Esophagus muscularis mucosa (tissue), 4 donors: ENCODE measurements around the gene C16orf46. TPM values are rescaled to one million over a fixed set of nuclear protein-coding genes. Genes with fewer than 3 reads are reported as not detected.

Experiments
- DNase-seq: peaks from one replicate; pipeline ENCODE4 v3.0.0-alpha.2; 2017; ENCODE audit errors: extremely low spot score
- H3K27ac ChIP-seq, 4 donors: fragments of 200-600 bp; sonication (generic); replicated peaks in 1 of 4; 1 replicate in 3 of 4; 2 replicates in 1 of 4; pipeline ENCODE4 v1.5.1; 2016 to 2019; ENCODE audit warnings: mild to moderate bottlenecking in 1 of 4
- H3K27me3 ChIP-seq, 4 donors: fragments of 200-600 bp; sonication (generic); one replicate each; pipeline versions ENCODE4 v1.5.1 to v1.6.0; 2016 to 2019
- H3K36me3 ChIP-seq, 4 donors: fragments of 200-600 bp; sonication (generic); one replicate each; pipeline ENCODE4 v1.5.1; 2016 to 2019
- H3K4me1 ChIP-seq, 4 donors: fragments of 200-600 bp; sonication (generic); one replicate each; pipeline ENCODE4 v1.5.1; 2016 to 2019
- H3K4me3 ChIP-seq, 4 donors: fragments of 200-600 bp; sonication (generic); 1 replicate in 2 of 4; 2 replicates in 2 of 4; pipeline ENCODE4 v1.5.1; 2016 to 2019; ENCODE audit warnings: mild to moderate bottlenecking in 4 of 4, moderate library complexity in 1 of 4
- H3K9me3 ChIP-seq, 4 donors: fragments of 200-600 bp; sonication (generic); 1 replicate in 3 of 4; 2 replicates in 1 of 4; pipeline ENCODE4 v1.5.1; 2016 to 2019
- CTCF ChIP-seq, 3 experiments: fragments of 200-600 bp in 2 of 3; fragments of 450-650 bp in 1 of 3; sonication (generic) in 2 of 3; IDR thresholded peaks; one replicate each; pipeline ENCODE4 v1.5.1; 2017 to 2019; ENCODE audit warnings: antibody characterized with exemption in 3 of 3, mild to moderate bottlenecking in 2 of 3, moderate library complexity in 1 of 3
- EP300 ChIP-seq: sonication (generic); formaldehyde crosslinking; IDR thresholded peaks from one replicate; pipeline ENCODE4 v1.6.1; 2017; ENCODE audit warnings: antibody characterized with exemption
- POLR2A ChIP-seq: fragments of 450-650 bp; IDR thresholded peaks from one replicate; pipeline ENCODE4 v1.6.1; 2017; ENCODE audit warnings: antibody characterized with exemption, moderate library complexity, mild to moderate bottlenecking, low read depth
- POLR2AphosphoS5 ChIP-seq, 2 donors: sonication (generic); formaldehyde crosslinking; IDR thresholded peaks; one replicate each; pipeline ENCODE4 v1.6.1; 2017; ENCODE audit warnings: antibody characterized with exemption in 2 of 2
- WGBS: methylation state at CpG from one replicate; pipeline ENCODE4 v1.1.5; 2018; 5-methylcytosine and 5-hydroxymethylcytosine counted together
- intact Hi-C: fragments of 100-400 bp; cut with DNase I; formaldehyde crosslinking; loops from one replicate; pipeline ENCODE4 v1.15.1; 2023
- total RNA-seq, 4 donors: library from RNA; depleted of rRNA; stranded (reverse); fragments of >200 nt; gene quantifications; one replicate each; pipeline versions ENCODE4 v1.1.0 to v1.2.1, GENCODE V29; 2016

C16orf46 gene
- total RNA-seq, 4 donors from 2014 or later = 1.6 to 2.7 TPM; not detected in 2

- WGBS = 90% methylated on average over 5 of the region's 5 CpGs
- Histone ChIP-seq H3K27ac (no peak overlapping the region), H3K36me3 (peaks cover 36 to 56% (median 47%) of the 10 kb centered on the region in 4 donors), H3K9me3 (no peaks in the 10 kb centered on the region), H3K4me3 (no peak overlapping the region), H3K4me1 (peaks cover 25 to 41% (median 31%) of the 10 kb centered on the region in 4 donors), H3K27me3 (no peaks in the 10 kb centered on the region)
- TF ChIP-seq POLR2AphosphoS5 (IDR thresholded peaks at IDR 0.05) (no peak), EP300 (no peak), POLR2A (no peak), CTCF (IDR thresholded peaks at IDR 0.05) (no peak)
- intact Hi-C loops = no loop called here
- no peak for DNase-seq
Measured at GRCh38 chr16:81040842-81041241, 36.2 kb downstream of the C16orf46 start.

- intact Hi-C loops = no loop called here
- Histone ChIP-seq H3K4me1 (peaks cover 28 to 45% (median 35%) of the 10 kb centered on the region in 4 donors), H3K36me3 (peaks cover 33 to 49% (median 41%) of the 10 kb centered on the region in 4 donors), H3K9me3 (no peaks in the 10 kb centered on the region), H3K4me3 (no peak overlapping the region), H3K27me3 (no peaks in the 10 kb centered on the region), H3K27ac (no peak overlapping the region)
- 81% methylated on average over 2 of the region's 2 CpGs for WGBS
- TF ChIP-seq EP300 (no peak), POLR2AphosphoS5 (IDR thresholded peaks at IDR 0.05) (no peak), POLR2A (no peak), CTCF (IDR thresholded peaks at IDR 0.05) (no peak)
- no peak for DNase-seq
Measured at GRCh38 chr16:81040131-81040530, 36.9 kb downstream of the C16orf46 start.

GRCh38 chr16:81036751-81037350, 40.2 kb downstream of the C16orf46 start:
- peaks cover 28 to 45% (median 35%) of the 10 kb centered on the region in 4 donors for H3K4me1 ChIP-seq
- intact Hi-C loops = loop anchor here (5.0 to 10.0 kb wide), 2 partner anchors 60 to 698 kb away; partner anchors contain the start of gene GCSH
- no peak for DNase-seq
- no peaks in the 10 kb centered on the region for H3K9me3 ChIP-seq
- WGBS = 35% methylated on average over 10 of the region's 10 CpGs
- no peaks in the 10 kb centered on the region for H3K27me3 ChIP-seq
- H3K36me3 ChIP-seq = peaks cover 6 to 16% (median 8%) of the 10 kb centered on the region in 4 donors
- peak overlapping the region; percentile 78 to 87 (median 83) for H3K4me3 ChIP-seq
- peak overlapping the region; percentile 75 to 85 (median 81) for H3K27ac ChIP-seq
- TF ChIP-seq POLR2AphosphoS5 (IDR thresholded peaks at IDR 0.05) (no peak), EP300 (no peak), CTCF (IDR thresholded peaks at IDR 0.05) (no peak), POLR2A (no peak)

- peaks cover 0 to 9% (median 1%) of the 10 kb centered on the region in 4 donors for H3K36me3 ChIP-seq
- H3K27ac ChIP-seq = peak overlapping the region; percentile 75 to 85 (median 81)
- H3K4me3 ChIP-seq = peak overlapping the region; percentile 78 to 87 (median 83)
- WGBS = under 1% methylated on average over 19 of the region's 80 CpGs
- DNase-seq = no peak
- H3K9me3 ChIP-seq = no peaks in the 10 kb centered on the region
- intact Hi-C loops = loop anchor here (1.0 to 10.0 kb wide), 3 partner anchors 41 to 699 kb away; partner anchors contain the start of genes C16orf46 and GCSH
- H3K4me1 ChIP-seq = peaks cover 28 to 45% (median 35%) of the 10 kb centered on the region in 4 donors
- TF ChIP-seq POLR2A = no peak
- TF ChIP-seq EP300 = no peak
- TF ChIP-seq CTCF (IDR thresholded peaks at IDR 0.05) = no peak
- TF ChIP-seq POLR2AphosphoS5 (IDR thresholded peaks at IDR 0.05) = no peak
- H3K27me3 ChIP-seq = no peaks in the 10 kb centered on the region
Measured at GRCh38 chr16:81035975-81036750, 40.9 kb downstream of the C16orf46 start.
